Measurements from ENCODE around the gene GRM1. TPM values are rescaled to one million over a fixed set of nuclear protein-coding genes. Genes with fewer than 3 reads are reported as not detected.

GRM1 gene
- total and polyA plus RNA-seq, 2 donors (not counting 1 experiment from before 2014, with no cell fraction given) = not detected

DNA sequence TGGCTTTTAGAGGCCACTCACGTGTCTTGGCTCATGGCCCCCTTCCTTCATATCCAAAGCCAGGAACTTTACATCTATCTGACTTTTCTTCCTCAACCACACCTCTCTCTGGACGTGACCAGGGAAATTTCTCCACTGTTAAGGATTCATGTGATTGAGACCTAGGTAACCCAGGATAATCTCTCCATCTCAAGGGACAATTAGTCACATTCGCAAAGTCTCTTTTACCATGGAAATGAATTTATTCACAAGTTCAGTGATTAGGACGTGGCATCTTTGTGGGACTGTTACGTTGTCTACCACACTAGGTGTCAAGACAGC lies 287.3 kb downstream of the GRM1 start:
- no peak overlapping the region for H3K9ac ChIP-seq (ENCODE audit: low read length)
- no peak for ATAC-seq (ENCODE audit: low read depth)

DNA sequence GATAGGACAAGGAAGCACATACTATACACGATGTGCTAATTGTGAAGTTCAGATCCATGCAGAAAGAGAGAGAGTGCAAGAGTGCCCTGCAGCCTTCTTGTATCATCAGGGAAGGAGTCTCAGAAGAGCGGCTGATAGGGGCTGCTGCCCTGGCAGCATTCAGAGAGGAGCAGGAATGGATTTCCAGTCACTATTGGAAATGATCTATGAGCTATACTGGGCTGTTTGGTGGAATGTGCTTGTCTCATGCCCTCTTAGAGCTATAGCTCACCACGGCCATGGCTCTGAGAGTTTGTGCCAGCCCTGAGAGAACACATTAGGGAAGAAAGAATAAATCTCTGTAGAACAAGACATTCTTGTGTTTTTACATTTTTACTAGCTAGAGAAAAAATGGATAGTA lies 302.2 kb downstream of the GRM1 start:
- Mint-ChIP-seq H3K4me3 (no peak overlapping the region), H3K27me3 (no peaks in the 10 kb centered on the region), H3K9me3 (ENCODE audit: insufficient read depth) (no peaks in the 10 kb centered on the region), H3K4me1 (no peaks in the 10 kb centered on the region), H3K27ac (no peak overlapping the region)
- Histone ChIP-seq H3K36me3 (replicated peaks in 1 of 2; ENCODE audit: control extremely low read depth in 1 of 2, control insufficient read depth in 1 of 2, extremely low read depth in 1 of 2, insufficient read depth in 2 of 2, low read length in 1 of 2) (no peaks in the 10 kb centered on the region), H3K27ac (ENCODE audit: low read length in 2 of 2) (no peak overlapping the region), H3K27me3 (replicated peaks in 1 of 4; ENCODE audit: control extremely low read depth in 1 of 4, control insufficient read depth in 3 of 4, insufficient read depth in 4 of 4, low read length in 3 of 4) (no peaks in the 10 kb centered on the region), H3K4me3 (ENCODE audit: control extremely low read depth in 1 of 5, extremely low read depth in 1 of 5, insufficient read depth in 1 of 5, low read depth in 2 of 5, low read length in 4 of 5) (no peak overlapping the region), H3K9me3 (ENCODE audit: control extremely low read depth in 1 of 3, control insufficient read depth in 2 of 3, insufficient read depth in 1 of 3, low read length in 2 of 3) (no peaks in the 10 kb centered on the region), H3K9ac (ENCODE audit: low read length) (no peak overlapping the region), H2AFZ (ENCODE audit: insufficient read depth, low read depth, low read length, poor library complexity, severe bottlenecking) (no peak overlapping the region), H3K4me2 (replicated peaks; ENCODE audit: low read depth, low read length, poor library complexity, severe bottlenecking) (no peak overlapping the region), H4K20me1 (ENCODE audit: control insufficient read depth, insufficient read depth, low read length, poor library complexity, severe bottlenecking) (no peaks in the 10 kb centered on the region), H3K4me1 (ENCODE audit: control insufficient read depth in 2 of 2, insufficient read depth in 2 of 2, low read length in 2 of 2) (no peaks in the 10 kb centered on the region), H3K79me2 (ENCODE audit: control insufficient read depth, insufficient read depth, low read length) (no peaks in the 10 kb centered on the region)
- DNase-seq = no peak
- no peak for TF ChIP-seq EZH2 (IDR thresholded peaks at IDR 0.05; ENCODE audit: borderline replicate concordance, insufficient read depth, low read depth, low read length, poor library complexity, severe bottlenecking)
- TF ChIP-seq, protein P1, sequence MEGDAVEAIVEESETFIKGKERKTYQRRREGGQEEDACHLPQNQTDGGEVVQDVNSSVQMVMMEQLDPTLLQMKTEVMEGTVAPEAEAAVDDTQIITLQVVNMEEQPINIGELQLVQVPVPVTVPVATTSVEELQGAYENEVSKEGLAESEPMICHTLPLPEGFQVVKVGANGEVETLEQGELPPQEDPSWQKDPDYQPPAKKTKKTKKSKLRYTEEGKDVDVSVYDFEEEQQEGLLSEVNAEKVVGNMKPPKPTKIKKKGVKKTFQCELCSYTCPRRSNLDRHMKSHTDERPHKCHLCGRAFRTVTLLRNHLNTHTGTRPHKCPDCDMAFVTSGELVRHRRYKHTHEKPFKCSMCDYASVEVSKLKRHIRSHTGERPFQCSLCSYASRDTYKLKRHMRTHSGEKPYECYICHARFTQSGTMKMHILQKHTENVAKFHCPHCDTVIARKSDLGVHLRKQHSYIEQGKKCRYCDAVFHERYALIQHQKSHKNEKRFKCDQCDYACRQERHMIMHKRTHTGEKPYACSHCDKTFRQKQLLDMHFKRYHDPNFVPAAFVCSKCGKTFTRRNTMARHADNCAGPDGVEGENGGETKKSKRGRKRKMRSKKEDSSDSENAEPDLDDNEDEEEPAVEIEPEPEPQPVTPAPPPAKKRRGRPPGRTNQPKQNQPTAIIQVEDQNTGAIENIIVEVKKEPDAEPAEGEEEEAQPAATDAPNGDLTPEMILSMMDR (IDR thresholded peaks at IDR 0.05) = no peak
- intact Hi-C loops (cut with micrococcal nuclease) = no loop called here
- no peak for ATAC-seq (ENCODE audit: low read depth)
- 35% methylated on average over 2 of the region's 3 CpGs for WGBS (ENCODE audit: insufficient coverage)
- POLR2A ChIA-PET = no interaction called here
- CTCF ChIA-PET = no interaction called here

More for the DNA sequence above, 287.3 kb downstream of the GRM1 start:
- no peak overlapping the region for H3K4me3 ChIP-seq (ENCODE audit: control extremely low read depth in 1 of 5, extremely low read depth in 1 of 5, insufficient read depth in 1 of 5, low read depth in 2 of 5, low read length in 4 of 5)
- POLR2A ChIA-PET = no interaction called here
- H3K36me3 ChIP-seq (replicated peaks in 1 of 2; ENCODE audit: control extremely low read depth in 1 of 2, control insufficient read depth in 1 of 2, extremely low read depth in 1 of 2, insufficient read depth in 2 of 2, low read length in 1 of 2) = no peaks in the 10 kb centered on the region
- H3K4me2 ChIP-seq (replicated peaks; ENCODE audit: low read depth, low read length, poor library complexity, severe bottlenecking) = no peak overlapping the region
- H3K79me2 ChIP-seq (ENCODE audit: control insufficient read depth, insufficient read depth, low read length) = no peaks in the 10 kb centered on the region
- DNase-seq = no peak
- H3K9me3 ChIP-seq (ENCODE audit: control extremely low read depth in 1 of 3, control insufficient read depth in 2 of 3, insufficient read depth in 1 of 3, low read length in 2 of 3) = no peaks in the 10 kb centered on the region
- H3K27ac ChIP-seq (ENCODE audit: low read length in 2 of 2) = no peak overlapping the region
- TF ChIP-seq, protein P1 (IDR thresholded peaks at IDR 0.05) = no peak
- TF ChIP-seq EZH2 (IDR thresholded peaks at IDR 0.05; ENCODE audit: borderline replicate concordance, insufficient read depth, low read depth, low read length, poor library complexity, severe bottlenecking) = no peak
- Mint-ChIP-seq H3K9me3 (ENCODE audit: insufficient read depth) (peaks cover 4% of the 10 kb centered on the region), H3K4me1 (no peaks in the 10 kb centered on the region), H3K27me3 (no peaks in the 10 kb centered on the region), H3K27ac (no peak overlapping the region), H3K4me3 (no peak overlapping the region)
- CTCF ChIA-PET = no interaction called here
- no peak overlapping the region for H2AFZ ChIP-seq (ENCODE audit: insufficient read depth, low read depth, low read length, poor library complexity, severe bottlenecking)
- H3K27me3 ChIP-seq (replicated peaks in 1 of 4; ENCODE audit: control extremely low read depth in 1 of 4, control insufficient read depth in 3 of 4, insufficient read depth in 4 of 4, low read length in 3 of 4) = no peaks in the 10 kb centered on the region
- WGBS (ENCODE audit: insufficient coverage) = 73% methylated on average over 3 of the region's 5 CpGs
- no peaks in the 10 kb centered on the region for H3K4me1 ChIP-seq (ENCODE audit: control insufficient read depth in 2 of 2, insufficient read depth in 2 of 2, low read length in 2 of 2)
- no peaks in the 10 kb centered on the region for H4K20me1 ChIP-seq (ENCODE audit: control insufficient read depth, insufficient read depth, low read length, poor library complexity, severe bottlenecking)
- intact Hi-C loops (cut with micrococcal nuclease) = no loop called here

All from B cell (primary cell).